Limb (tissue), 2 donors: ENCODE data around the gene CIDEB.
A peak's percentile ranks its signal among the peaks of the same experiment; 100 is the strongest.

Experiments
- DNase-seq, 2 donors: peaks; one replicate each; pipeline ENCODE4 v3.0.0-alpha.2; 2016; ENCODE audit errors: extremely low spot score in 2 of 2

The CIDEB gene

DNA sequence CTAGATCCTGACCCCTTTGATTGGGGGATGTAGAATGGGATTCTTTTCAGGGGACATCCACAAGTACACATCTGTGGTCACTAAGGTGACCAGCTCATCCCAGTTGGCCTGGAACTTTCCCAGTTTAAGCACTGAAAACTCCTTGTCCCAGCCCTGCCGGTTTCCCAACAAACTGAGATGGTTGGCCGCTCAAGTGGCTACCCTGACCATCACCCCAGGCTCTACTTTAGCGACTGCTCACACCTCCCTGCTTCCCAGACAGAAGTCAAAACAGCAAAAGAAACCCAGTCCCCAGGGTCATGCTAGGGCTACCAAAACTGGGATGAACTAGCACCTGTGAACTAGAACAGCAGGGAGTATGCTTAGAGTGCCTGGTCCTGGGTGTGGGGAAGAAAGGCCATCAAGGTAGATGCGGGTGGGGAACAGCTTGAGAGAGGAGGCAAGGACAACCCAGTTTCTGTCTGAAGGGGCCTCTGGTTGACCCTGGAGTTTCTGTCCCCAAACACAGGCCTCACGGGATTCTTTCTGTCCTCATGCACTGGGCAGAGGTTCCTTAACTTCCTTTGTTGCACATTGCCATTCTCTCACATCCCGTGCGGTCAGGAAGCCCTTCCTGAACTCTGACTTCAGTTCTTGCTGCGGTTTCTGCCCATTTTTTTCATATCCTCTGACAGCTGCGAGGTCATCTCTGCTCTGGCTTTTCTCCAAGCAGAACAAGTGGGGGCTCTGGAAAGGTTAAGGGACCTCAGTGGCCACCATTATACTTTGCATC is 5.1 kb upstream of the CIDEB start:
- DNase-seq, result no peak

- DNase-seq, result no peak
These were observed 4.2 kb upstream of the CIDEB start for GRCh38 chr14:24311837-24312615.

DNA sequence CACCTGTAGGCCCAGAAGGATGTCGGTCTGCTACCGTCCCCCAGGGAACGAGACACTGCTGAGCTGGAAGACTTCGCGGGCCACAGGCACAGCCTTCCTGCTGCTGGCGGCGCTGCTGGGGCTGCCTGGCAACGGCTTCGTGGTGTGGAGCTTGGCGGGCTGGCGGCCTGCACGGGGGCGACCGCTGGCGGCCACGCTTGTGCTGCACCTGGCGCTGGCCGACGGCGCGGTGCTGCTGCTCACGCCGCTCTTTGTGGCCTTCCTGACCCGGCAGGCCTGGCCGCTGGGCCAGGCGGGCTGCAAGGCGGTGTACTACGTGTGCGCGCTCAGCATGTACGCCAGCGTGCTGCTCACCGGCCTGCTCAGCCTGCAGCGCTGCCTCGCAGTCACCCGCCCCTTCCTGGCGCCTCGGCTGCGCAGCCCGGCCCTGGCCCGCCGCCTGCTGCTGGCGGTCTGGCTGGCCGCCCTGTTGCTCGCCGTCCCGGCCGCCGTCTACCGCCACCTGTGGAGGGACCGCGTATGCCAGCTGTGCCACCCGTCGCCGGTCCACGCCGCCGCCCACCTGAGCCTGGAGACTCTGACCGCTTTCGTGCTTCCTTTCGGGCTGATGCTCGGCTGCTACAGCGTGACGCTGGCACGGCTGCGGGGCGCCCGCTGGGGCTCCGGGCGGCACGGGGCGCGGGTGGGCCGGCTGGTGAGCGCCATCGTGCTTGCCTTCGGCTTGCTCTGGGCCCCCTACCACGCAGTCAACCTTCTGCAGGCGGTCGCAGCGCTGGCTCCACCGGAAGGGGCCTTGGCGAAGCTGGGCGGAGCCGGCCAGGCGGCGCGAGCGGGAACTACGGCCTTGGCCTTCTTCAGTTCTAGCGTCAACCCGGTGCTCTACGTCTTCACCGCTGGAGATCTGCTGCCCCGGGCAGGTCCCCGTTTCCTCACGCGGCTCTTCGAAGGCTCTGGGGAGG is 3.1 kb upstream of the CIDEB start, which contains the start of gene LTB4R:
LTB4R (plus strand) TSS at position 857 of the 959 bp plus-strand sequence. CDS start 4,150 bp downstream, outside the sequence.
- DNase-seq, result peak; percentile 72 to 81

GRCh38 chr14:24310265-24310645 is 2.5 kb upstream of the CIDEB start:
- DNase-seq, result no peak

- no peak for DNase-seq
These were observed 1.9 kb upstream of the CIDEB start, which contains the start of gene LTB4R2 for GRCh38 chr14:24309538-24310264. Gene LTB4R2, plus strand, starts transcription at chr14:24310140. Its CDS starts 525 bp downstream, at chr14:24310665.

DNA sequence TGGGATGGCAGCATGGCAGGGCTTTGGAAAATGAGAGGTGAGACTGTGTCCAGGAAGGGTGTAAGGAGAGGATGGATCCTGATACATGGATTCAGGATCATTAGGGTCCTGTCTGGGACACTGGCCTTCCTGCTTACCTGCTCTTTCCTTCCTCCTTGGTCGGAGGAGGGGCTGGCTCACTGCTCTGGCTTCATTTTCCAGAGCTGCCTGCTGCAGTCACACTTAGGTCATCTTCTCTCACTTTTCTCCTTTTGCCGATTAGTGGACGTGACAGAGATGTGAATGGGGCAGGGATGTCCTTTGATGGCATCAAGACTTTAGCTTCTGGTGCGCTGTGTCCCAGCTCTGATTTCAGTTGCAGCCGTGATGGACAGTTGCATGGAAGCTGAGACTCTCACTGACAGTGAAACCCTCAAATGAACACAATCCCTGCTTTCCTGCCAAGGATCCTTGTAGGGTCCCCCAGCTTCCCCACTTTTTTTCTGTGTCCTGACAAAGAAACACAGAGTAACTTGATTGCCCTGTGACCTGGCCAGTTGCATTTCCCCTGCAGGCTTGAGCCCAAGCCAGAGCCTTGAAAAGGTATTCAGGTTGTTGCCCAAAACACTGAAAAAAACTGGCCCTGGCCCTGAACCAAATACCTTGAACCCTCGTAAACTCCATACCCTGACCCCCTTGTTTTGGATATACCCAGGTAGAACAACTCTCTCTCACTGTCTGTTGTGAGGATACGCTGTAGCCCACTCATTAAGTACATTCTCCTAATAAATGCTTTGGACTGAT is 756 bp upstream of the CIDEB start:
- no peak for DNase-seq

- no peak for DNase-seq
These were observed 612 bp downstream of the CIDEB start for GRCh38 chr14:24307156-24307574.

DNA sequence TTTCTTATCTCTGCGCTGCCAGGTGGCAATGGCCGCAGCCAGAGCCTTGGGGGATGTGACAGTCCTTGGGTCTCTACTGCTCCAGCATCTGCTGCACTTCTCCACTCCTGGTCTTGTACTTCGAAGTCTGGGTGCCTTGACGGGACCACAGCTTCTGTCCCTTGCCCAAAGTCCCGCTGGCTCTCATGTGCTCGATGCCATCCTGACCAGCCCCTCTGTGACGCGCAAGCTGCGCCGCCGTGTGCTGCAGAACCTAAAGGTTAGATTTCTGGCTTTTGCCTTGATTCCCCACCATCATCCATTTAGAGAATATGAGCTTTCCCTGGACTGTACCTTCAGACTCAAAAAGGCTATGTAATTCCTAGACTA is 3.8 kb downstream of the CIDEB start:
- no peak for DNase-seq

GRCh38 chr14:24300326-24300980 is 7.3 kb downstream of the CIDEB start:
- DNase-seq, result no peak

DNA sequence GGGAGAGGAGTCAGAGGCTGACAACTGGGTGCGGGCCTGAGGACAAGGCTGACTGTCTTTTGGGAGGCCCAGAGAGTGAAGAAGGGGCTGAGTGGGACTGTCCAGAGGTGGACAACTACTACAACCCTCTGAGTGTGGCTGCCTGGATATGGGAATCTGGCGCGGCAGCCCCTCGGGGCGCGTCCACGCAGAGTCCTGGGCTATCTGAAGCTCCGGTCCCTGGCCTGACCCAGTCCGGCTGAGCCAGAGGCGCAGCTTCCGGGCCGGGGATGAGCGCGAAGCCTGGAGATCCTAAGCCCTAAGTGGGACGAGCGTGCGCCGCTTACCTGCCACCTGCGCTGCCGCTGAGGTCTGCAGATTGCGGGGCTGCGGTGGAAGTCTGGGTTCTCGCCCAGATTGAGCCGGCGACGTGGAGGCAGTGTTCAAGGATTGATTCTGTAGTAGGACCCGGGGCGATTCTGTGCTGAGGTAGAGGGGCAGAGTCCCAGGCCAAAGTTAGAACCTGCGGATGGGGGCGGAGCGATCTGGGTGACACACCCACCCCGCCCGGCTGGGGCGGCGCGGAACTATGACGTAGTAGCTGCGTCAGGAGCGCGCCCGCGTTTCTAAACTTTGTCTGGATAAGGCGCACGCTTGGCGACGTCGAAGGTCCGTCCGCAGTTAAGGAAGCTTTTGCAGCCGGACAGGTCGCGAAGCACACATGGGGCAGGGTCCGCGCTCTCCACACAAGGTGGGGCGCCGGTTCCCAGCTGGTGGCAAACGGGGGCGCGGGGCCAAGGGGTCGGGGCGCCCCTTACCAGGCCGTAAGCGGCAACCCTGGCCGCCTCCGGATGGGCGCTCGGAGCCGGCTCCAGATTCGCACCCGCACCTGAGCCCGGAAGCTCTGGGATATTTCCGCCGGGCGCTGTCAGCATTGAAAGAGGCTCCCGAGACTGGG is 8.3 kb downstream of the CIDEB start, which contains the start of the genes DHRS1 and NOP9:
DHRS1 (minus strand) TSS at position 526 of the 937 bp plus-strand sequence. CDS start 674 bp downstream, outside the sequence.
NOP9 (plus strand) TSS at position 596 of the 937 bp plus-strand sequence; CDS start at position 701, 105 bp downstream.
- DNase-seq, result peak; percentile 91 to 96

DNA sequence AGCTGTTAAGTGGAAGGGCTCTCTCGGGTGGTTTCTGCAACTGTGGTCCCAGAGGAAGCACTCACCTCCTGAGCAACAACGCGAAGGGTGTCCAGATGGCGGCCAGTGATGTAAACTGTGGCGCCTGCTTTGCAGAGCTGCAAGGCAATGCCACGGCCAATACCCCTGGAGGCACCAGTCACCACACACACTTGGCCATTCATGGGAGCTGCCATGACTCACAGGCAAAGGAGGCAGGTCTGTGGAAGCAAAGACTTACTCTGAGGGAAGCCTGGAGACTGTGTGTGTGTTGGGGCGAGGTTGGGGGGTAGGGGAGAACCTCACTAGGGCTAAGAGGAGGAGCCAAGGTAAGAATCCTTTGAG is 8.9 kb downstream of the CIDEB start:
- DNase-seq, result no peak

DNA sequence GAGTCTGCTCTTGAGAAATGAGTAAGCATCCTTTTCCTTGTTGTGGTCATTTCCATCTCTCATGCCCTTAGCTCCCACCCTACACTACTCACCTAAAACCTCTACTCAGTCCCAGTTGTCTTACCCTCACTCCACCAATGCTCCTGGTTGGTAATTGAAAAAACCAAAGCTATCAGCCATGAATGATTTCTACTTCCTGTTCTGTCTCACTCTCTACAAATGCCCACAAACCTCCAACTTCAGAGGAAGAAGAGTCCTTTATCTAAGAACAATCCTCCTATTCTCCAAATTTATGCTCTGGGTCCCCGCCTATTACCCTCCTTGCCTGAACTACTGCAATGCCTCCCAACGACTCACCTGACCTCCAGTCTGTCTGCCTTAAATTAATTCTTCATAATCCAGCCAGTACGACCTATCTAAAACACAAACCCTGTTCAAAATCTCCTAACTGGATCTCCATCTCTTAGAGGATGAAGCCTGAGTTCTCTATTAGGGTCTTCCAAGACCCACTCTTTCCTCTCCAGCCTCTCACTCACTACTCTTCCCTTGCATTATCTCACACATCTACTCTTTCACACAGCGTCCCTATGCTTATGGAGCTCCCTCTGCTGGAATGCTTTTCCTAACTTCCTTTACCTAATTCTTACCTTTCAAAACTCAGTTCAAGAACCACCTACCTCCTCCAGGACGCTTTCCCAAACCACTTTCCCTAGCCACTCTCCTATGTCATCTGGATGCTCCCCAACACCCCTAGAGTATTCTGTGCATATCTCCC is 10.4 kb downstream of the CIDEB start:
- no peak for DNase-seq

- DNase-seq, result peak; percentile 71 to 79
These were observed 11.2 kb downstream of the CIDEB start for GRCh38 chr14:24296341-24297157.

DNA sequence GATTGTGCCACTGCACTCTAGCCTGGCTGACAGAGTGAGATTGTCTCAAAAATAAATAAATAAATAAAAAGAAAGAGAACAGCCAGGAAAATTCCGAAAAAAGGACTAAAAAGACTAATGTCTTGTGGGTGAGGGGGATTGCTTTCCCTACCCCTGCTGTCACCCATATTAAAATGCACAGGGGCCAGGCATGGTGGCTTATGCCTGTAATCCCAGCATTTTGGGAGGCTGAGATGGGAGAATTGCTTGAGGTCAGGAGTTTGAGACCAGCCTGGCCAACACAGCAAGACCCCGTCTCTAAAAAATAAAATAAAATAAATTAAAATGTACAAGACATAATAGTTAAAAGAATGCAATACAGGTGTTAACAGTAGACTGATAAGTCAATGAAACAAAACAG is 14.3 kb downstream of the CIDEB start:
- no peak for DNase-seq

- no peak for DNase-seq
These were observed 15.5 kb downstream of the CIDEB start for GRCh38 chr14:24292118-24292807.
